HG03159 (cell line): ENCODE data around the gene FGFR3.

Experiments
- ATAC-seq: cut with Tn5 transposase; IDR thresholded peaks from one replicate; pipeline ENCODE4 v1.9.1; 2021; ENCODE audit warnings: mild to moderate bottlenecking, moderate library complexity; ENCODE audit not compliant: unreplicated experiment

FGFR3 gene

GRCh38 chr4:1801286-1801958 is 8.3 kb downstream of the FGFR3 start:
- ATAC-seq: no peak

- ATAC-seq: no peak
Measured at GRCh38 chr4:1802151-1802715, 9.1 kb downstream of the FGFR3 start.

- no peak for ATAC-seq
Measured at GRCh38 chr4:1802720-1803522, 9.8 kb downstream of the FGFR3 start.

- ATAC-seq: no peak
Measured at GRCh38 chr4:1803523-1804423, 10.7 kb downstream of the FGFR3 start.

GRCh38 chr4:1804638-1805492 is 11.8 kb downstream of the FGFR3 start:
- ATAC-seq: no peak

GRCh38 chr4:1805493-1806222 is 12.6 kb downstream of the FGFR3 start:
- no peak for ATAC-seq

- ATAC-seq: no peak
Measured at GRCh38 chr4:1806223-1806564, 13.1 kb downstream of the FGFR3 start.

- ATAC-seq: no peak
Measured at GRCh38 chr4:1806596-1807331, 13.7 kb downstream of the FGFR3 start.

GRCh38 chr4:1807332-1807777 is 14.3 kb downstream of the FGFR3 start:
- ATAC-seq: no peak

- no peak for ATAC-seq
Measured at GRCh38 chr4:1808396-1808795, 15.3 kb downstream of the FGFR3 start.

- ATAC-seq: no peak
Measured at GRCh38 chr4:1808851-1809753, 16.0 kb downstream of the FGFR3 start.

- ATAC-seq: no peak
Measured at GRCh38 chr4:1809754-1810502, 16.8 kb downstream of the FGFR3 start.

GRCh38 chr4:1810765-1811164 is 17.7 kb downstream of the FGFR3 start:
- no peak for ATAC-seq

GRCh38 chr4:1812720-1813119 is 19.6 kb downstream of the FGFR3 start:
- no peak for ATAC-seq

GRCh38 chr4:1813231-1813630 is 20.1 kb downstream of the FGFR3 start:
- ATAC-seq: no peak

GRCh38 chr4:1813915-1814314 is 20.8 kb downstream of the FGFR3 start:
- ATAC-seq: no peak

- ATAC-seq: no peak
Measured at GRCh38 chr4:1814453-1814852, 21.4 kb downstream of the FGFR3 start.
